Vagina (tissue), 2 donors: ENCODE results near the gene UTP11. TPM values are rescaled to one million over a fixed set of nuclear protein-coding genes. Genes with fewer than 3 reads are reported as not detected.

Experiments used
- DNase-seq, 2 donors: peaks; one replicate each; pipeline ENCODE4 v3.0.0-alpha.2; 2017; ENCODE audit errors: extremely low spot score in 2 of 2
- H3K27ac ChIP-seq: fragments of 200-600 bp; sonication (generic); one replicate; pipeline ENCODE4 v1.5.1; 2019
- H3K27me3 ChIP-seq: fragments of 200-600 bp; sonication (generic); one replicate; pipeline ENCODE4 v1.5.1; 2019
- H3K36me3 ChIP-seq, 2 donors: fragments of 200-600 bp; sonication (generic); one replicate each; pipeline ENCODE4 v1.5.1; 2017 to 2019
- H3K4me1 ChIP-seq: fragments of 200-600 bp; sonication (generic); one replicate; pipeline ENCODE4 v1.5.1; 2019
- H3K4me3 ChIP-seq, 2 donors: fragments of 200-600 bp; sonication (generic); 1 replicate in 1 of 2; 2 replicates in 1 of 2; pipeline ENCODE4 v1.5.1; 2016 to 2019
- H3K9me3 ChIP-seq: fragments of 200-600 bp; sonication (generic); one replicate; pipeline ENCODE4 v1.5.1; 2019
- CTCF ChIP-seq, 3 experiments: fragments of 450-650 bp in 2 of 3; fragments of 200-600 bp in 1 of 3; sonication (generic) in 1 of 3; IDR thresholded peaks; one replicate each; pipeline ENCODE4 v1.5.1; 2017 to 2019; ENCODE audit warnings: antibody characterized with exemption in 3 of 3, mild to moderate bottlenecking in 2 of 3, moderate library complexity in 2 of 3
- POLR2A ChIP-seq, 2 donors: fragments of 450-650 bp; IDR thresholded peaks; one replicate each; pipeline ENCODE4 v1.6.1; 2017; ENCODE audit warnings: antibody characterized with exemption in 2 of 2, mild to moderate bottlenecking in 2 of 2, moderate library complexity in 2 of 2
- POLR2AphosphoS5 ChIP-seq, 2 donors: sonication (generic); formaldehyde crosslinking; IDR thresholded peaks; one replicate each; pipeline ENCODE4 v1.9.0; 2017; ENCODE audit warnings: antibody characterized with exemption in 2 of 2, mild to moderate bottlenecking in 2 of 2, low read depth in 1 of 2; ENCODE audit not compliant: insufficient read depth in 1 of 2
- intact Hi-C: fragments of 100-400 bp; cut with DNase I; formaldehyde crosslinking; loops from one replicate; pipeline ENCODE4 v1.15.1; 2023
- total RNA-seq: library from RNA; depleted of rRNA; stranded (reverse); fragments of >200 nt; gene quantifications from one replicate; pipeline ENCODE4 v1.2.3, GENCODE V29; 2016

The UTP11 gene
- total RNA-seq, 1 donor from 2014 or later: 18.7 TPM

DNA sequence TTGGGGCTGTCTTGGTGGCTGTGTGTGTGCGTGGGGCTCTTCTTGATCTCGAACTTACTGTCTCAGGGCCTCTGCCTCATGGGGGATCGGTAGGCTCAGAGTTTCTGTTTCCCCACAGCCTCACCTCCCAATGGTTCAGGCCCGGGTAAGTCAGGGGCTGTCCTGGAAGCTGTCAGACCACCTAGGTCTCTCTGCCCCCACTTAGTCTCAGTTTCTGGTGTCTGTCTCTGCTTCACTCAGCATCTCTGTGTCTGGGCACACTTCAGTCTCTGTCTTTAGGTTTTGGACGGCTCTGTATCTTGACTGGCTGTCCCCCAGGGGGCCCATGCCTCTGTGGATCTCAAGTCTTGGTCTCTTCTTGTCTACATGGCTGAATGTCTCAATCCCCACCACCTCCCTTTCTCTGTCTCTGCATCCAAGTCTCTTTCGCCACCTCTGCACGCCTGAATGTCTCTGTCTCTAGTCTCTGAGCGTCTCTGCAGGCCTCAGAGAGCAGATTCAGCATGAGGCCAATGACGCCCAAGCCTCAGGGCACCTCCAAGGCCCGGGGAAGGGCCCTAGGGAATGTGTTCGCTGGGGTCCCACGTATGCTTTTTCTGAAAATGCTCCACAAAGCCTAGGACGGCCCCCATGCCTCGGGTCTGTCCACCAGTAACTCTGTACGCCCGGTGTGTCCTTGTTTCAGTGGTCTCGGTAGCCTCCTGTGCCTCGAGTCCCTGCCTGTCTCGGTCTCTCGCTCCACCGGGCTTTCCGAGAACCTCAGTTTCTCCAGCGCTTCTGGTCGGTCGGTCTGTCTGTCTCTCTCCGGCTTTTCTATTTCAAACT is 8.0 kb upstream of the UTP11 start:
- peaks cover 54% of the 10 kb centered on the region for H3K4me1 ChIP-seq
- no peaks in the 10 kb centered on the region for H3K36me3 ChIP-seq
- peak overlapping the region; percentile 88 for H3K27ac ChIP-seq
- DNase-seq: peak in 1 of 2 donors; percentile 96
- no peak for TF ChIP-seq CTCF (IDR thresholded peaks at IDR 0.05)
- TF ChIP-seq POLR2AphosphoS5 (IDR thresholded peaks at IDR 0.05; ENCODE audit: insufficient read depth in 1 of 2, low read depth in 1 of 2): no peak
- TF ChIP-seq POLR2A (IDR thresholded peaks at IDR 0.05): no peak
- peak overlapping the region; percentile 73 to 80 for H3K4me3 ChIP-seq
- H3K9me3 ChIP-seq: no peaks in the 10 kb centered on the region
- intact Hi-C loops: no loop called here
- H3K27me3 ChIP-seq: no peaks in the 10 kb centered on the region

DNA sequence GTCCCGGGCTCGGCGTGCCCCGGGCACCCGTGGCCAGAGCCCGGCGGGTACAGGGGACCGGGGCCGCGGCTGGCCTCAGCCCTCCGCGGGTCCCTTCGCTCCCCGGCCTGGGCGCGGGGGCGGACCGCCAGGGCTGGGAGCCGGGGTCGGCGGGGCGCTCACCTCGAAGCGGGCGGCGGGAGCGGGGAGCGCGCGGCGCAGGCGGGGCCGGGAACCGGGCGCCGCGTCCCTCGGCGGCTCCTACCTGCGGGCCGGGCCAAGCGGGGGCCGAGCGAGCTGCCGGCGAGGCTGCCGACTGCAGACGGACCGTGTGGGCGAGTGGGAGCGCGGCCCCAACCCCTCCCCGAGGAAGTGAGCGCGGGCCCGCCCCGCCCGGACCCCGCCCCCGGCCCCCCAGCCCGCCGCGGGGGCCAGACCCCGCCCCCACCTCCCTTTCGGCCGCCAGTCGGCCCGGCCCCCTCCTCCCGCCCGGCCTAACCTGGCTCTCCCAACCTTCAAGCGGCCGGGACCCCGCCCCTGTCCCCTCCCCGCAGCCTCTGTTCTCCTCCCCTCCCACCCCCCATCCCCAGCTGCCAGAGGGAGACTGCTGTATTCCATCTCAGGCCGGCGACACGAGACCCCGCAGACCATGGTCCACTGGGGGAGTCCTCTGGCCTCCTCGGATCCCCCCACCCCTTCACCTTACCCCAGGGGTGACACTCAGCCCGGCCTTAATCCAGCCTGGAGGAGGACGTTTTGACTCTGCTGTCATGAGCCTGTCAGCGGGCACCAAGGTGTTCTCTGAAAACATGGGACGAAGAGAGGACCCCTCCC is 7.1 kb upstream of the UTP11 start, which contains the start of gene FHL3:
TSS of gene FHL3 (minus strand) at position 320 of the 813 bp plus-strand sequence. CDS start 6,102 bp downstream, outside the sequence.
- Histone ChIP-seq H3K27me3 (no peaks in the 10 kb centered on the region), H3K9me3 (no peaks in the 10 kb centered on the region), H3K4me3 (peak within 1 kb of the TSS; percentile 73 to 80), H3K4me1 (peaks cover 45% of the 10 kb centered on the region), H3K27ac (peak within 1 kb of the TSS; percentile 88), H3K36me3 (no peaks in the 10 kb centered on the region)
- TF ChIP-seq POLR2A (IDR thresholded peaks at IDR 0.05) (peak in 1 of 2 donors; percentile 46), CTCF (IDR thresholded peaks at IDR 0.05) (no peak), POLR2AphosphoS5 (IDR thresholded peaks at IDR 0.05; ENCODE audit: insufficient read depth in 1 of 2, low read depth in 1 of 2) (no peak)
- intact Hi-C loops: no loop called here
- DNase-seq: peak in 1 of 2 donors; percentile 86

DNA sequence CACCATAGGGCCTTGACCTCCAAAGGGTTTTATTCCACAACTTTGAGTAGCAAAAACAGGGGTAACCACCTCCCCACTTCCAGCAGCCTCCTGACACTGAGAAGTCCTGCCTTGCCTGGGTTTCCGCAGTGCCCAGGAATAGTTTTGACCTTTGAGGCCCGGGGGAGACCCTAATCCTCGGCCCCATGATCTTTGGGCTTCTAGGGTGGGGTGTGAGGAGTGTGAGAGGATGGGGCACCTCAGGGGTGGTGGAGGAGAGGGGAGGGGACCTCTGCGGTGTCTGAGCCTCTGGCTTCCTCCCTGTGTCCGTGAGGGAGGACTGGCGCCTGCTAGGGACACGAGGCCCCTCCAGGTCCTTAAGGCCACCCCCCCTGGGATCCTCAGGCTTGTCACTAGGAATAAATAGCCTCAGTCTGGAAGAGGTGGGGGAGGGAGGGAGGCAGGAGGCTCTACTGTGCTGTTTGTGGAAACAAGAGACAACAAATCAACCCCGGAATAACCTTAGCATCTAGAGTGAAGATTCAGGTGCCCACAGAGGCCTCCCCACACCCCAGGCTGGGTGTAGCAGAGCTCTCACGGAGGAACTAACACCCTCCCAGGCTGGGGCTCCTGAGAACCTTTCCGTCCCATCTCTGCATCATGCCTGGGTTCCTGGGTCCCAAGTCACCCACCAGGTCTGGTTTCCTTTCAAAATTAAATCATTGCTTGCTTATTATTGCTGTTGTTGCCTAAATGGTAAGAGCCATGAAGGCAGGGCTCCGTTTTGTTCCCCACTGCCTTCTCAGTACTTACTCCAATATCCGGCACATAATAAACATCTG is 6.3 kb upstream of the UTP11 start:
- no peak for DNase-seq
- Histone ChIP-seq H3K27me3 (no peaks in the 10 kb centered on the region), H3K9me3 (no peaks in the 10 kb centered on the region), H3K27ac (peak overlapping the region; percentile 88), H3K36me3 (no peaks in the 10 kb centered on the region), H3K4me1 (peaks cover 37% of the 10 kb centered on the region), H3K4me3 (peak overlapping the region; percentile 73 to 80)
- intact Hi-C loops: no loop called here
- TF ChIP-seq POLR2AphosphoS5 (IDR thresholded peaks at IDR 0.05; ENCODE audit: insufficient read depth in 1 of 2, low read depth in 1 of 2) (peak in 1 of 2 donors; percentile 13), CTCF (IDR thresholded peaks at IDR 0.05) (no peak), POLR2A (IDR thresholded peaks at IDR 0.05) (no peak)

- H3K4me3 ChIP-seq: no peak overlapping the region
- H3K4me1 ChIP-seq: peaks cover 27% of the 10 kb centered on the region
- TF ChIP-seq CTCF (IDR thresholded peaks at IDR 0.05) (no peak), POLR2A (IDR thresholded peaks at IDR 0.05) (no peak), POLR2AphosphoS5 (IDR thresholded peaks at IDR 0.05; ENCODE audit: insufficient read depth in 1 of 2, low read depth in 1 of 2) (no peak)
- no peaks in the 10 kb centered on the region for H3K36me3 ChIP-seq
- DNase-seq: peak in 1 of 2 donors; percentile 84
- intact Hi-C loops: no loop called here
- H3K27ac ChIP-seq: no peak overlapping the region
- no peaks in the 10 kb centered on the region for H3K9me3 ChIP-seq
- H3K27me3 ChIP-seq: no peaks in the 10 kb centered on the region
Measured at GRCh38 chr1:38009088-38009840, 3.3 kb upstream of the UTP11 start.
